GM12873 (cell line): Measurements from ENCODE around the gene C2CD2.

Experiments used
- TF ChIP-seq, protein P1 (sequence below): IDR thresholded peaks from 2 replicates; pipeline ENCODE4 v1.5.1; 2012; ENCODE audit warnings: low read depth, mild to moderate bottlenecking, moderate library complexity, low read length, control low read depth; ENCODE audit not compliant: insufficient read depth; ENCODE audit errors: missing control alignments

Gene C2CD2

GRCh38 chr21:41961282-41961701 lies 7.5 kb upstream of the C2CD2 start:
- TF ChIP-seq, protein P1, sequence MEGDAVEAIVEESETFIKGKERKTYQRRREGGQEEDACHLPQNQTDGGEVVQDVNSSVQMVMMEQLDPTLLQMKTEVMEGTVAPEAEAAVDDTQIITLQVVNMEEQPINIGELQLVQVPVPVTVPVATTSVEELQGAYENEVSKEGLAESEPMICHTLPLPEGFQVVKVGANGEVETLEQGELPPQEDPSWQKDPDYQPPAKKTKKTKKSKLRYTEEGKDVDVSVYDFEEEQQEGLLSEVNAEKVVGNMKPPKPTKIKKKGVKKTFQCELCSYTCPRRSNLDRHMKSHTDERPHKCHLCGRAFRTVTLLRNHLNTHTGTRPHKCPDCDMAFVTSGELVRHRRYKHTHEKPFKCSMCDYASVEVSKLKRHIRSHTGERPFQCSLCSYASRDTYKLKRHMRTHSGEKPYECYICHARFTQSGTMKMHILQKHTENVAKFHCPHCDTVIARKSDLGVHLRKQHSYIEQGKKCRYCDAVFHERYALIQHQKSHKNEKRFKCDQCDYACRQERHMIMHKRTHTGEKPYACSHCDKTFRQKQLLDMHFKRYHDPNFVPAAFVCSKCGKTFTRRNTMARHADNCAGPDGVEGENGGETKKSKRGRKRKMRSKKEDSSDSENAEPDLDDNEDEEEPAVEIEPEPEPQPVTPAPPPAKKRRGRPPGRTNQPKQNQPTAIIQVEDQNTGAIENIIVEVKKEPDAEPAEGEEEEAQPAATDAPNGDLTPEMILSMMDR: no peak

DNA sequence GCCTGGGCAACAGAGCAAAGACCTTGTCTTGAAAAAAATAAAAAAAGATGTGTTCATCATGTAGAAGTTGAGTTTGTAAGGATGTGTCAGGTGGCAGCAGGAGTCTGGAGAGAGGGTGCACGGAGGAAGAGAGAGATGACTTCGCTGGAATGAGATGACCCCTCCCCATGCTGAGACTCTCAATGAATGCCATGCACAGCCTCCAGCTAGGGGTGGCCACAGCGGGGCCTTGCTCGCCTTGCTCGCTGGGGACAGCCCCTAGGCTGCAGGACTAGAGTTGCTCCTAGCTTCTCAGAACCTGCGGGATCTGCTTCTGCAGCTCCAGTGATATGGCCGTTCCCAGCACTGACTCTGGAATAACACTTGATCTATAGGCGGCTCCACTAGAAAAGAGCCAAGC lies 6.6 kb upstream of the C2CD2 start:
- TF ChIP-seq, protein P1: no peak

DNA sequence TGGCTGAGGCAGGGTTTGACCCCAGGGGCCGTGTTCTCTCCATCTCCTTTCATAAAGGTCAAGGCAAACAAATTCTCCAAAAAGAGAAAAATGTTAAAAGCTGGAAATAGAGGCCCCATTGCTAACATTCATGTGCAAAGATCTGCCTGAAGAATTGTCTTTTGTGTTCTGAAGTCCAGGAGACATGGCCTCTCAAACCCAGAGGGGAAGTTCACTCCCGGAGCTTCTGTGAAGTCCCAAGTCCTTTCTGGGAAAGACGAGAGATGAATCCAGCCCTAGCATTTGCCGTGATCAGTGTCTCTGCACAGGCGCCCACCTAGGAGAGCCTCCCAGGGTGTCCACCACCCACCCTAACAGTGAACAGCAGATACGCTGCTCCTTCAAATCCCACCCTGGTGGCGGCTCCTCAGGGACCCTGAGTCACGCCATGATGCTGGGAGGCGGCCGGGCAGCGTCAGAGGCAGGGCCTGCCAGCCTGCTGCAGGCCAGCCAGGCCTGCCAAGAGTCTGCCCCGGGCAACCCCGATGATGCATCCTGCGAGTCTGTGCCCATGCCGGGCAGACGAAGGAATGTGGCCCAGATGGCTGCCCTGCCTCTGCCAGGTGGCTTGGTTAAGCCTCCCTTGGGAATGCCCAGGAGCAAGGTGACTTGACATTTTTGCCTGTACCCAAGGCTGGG lies 5.2 kb upstream of the C2CD2 start:
- TF ChIP-seq, protein P1: no peak

- TF ChIP-seq, protein P1: no peak
Measured at GRCh38 chr21:41957991-41958766, 4.4 kb upstream of the C2CD2 start.

DNA sequence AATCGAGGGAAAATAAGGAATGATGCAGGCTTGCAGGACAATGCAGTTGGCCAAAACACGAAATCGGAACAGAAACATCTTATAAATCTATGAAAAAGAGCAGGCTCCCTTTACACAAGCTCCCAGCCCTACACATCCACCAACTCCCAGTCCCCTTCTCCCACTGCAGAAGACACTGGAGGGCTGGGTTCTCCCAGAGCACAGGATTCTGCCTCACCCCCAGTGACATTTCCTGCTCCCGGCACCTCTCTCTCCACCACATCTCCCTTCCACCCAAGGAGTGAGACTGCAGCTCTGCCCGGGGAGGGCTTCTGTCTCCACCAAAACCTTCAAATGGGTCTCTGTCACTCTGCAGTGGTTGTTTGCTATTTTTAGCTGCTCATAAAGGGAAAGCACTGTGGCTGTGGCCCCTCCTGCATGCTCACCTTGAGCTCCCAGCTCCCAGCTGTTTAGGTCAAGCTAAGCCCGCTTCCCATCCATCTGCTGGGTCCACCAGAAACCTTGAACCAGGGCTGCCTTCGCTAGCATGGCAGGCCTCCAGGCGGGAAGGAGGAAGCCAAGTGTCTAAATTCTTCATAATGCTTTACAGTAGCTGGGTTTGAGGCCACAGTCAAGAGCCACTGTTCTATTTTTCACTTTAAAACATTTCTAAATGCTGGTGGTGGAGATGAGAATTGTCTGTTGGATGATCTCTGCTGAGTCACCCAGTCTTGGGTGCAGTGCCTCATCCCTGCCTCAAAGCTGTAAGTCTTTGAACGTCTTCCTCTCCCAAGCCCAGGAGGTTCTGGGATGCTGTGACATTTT lies 3.3 kb upstream of the C2CD2 start:
- TF ChIP-seq, protein P1: no peak

GRCh38 chr21:41955516-41955915 lies 1.7 kb upstream of the C2CD2 start:
- TF ChIP-seq, protein P1: no peak
